ENCODE data around the gene EML4.

EML4 gene

GRCh38 chr2:42312106-42312505 is 143.0 kb downstream of the EML4 start:
- Histone ChIP-seq H3K9me2 (replicated peaks; ENCODE audit: low read depth, low read length) (no peaks in the 10 kb centered on the region), H2AFZ (ENCODE audit: low read length) (no peak overlapping the region), H3K9me3 (ENCODE audit: insufficient read depth, low read depth, low read length) (no peaks in the 10 kb centered on the region), H3K79me2 (ENCODE audit: insufficient read depth, low read length) (no peaks in the 10 kb centered on the region), H3K9ac (ENCODE audit: low read depth, low read length, poor library complexity, severe bottlenecking) (no peak overlapping the region), H3K4me2 (ENCODE audit: low read depth, low read length, poor library complexity, severe bottlenecking) (no peak overlapping the region), H3K4me1 (ENCODE audit: insufficient read depth, low read length, poor library complexity, severe bottlenecking) (no peaks in the 10 kb centered on the region), H3F3A (ENCODE audit: low read depth) (no peaks in the 10 kb centered on the region), H3K27me3 (ENCODE audit: insufficient read depth, low read length, poor library complexity, severe bottlenecking) (no peaks in the 10 kb centered on the region), H3K4me3 (ENCODE audit: low read length, poor library complexity, severe bottlenecking) (no peak overlapping the region), H4K20me1 (ENCODE audit: insufficient read depth, low read length, poor library complexity, severe bottlenecking) (no peaks in the 10 kb centered on the region), H3K36me3 (ENCODE audit: insufficient read depth, low read length) (no peaks in the 10 kb centered on the region; the same call in 1 of the 2 replicates)
- TF ChIP-seq EZH2phosphoT487 (IDR thresholded peaks at IDR 0.05; ENCODE audit: borderline replicate concordance): no peak
- no peak for TF ChIP-seq CTCF (conservative IDR thresholded peaks at IDR 0.05; ENCODE audit: low read length)

GRCh38 chr2:42314892-42315468 is 145.8 kb downstream of the EML4 start:
- Histone ChIP-seq H3K27me3 (ENCODE audit: insufficient read depth, low read length, poor library complexity, severe bottlenecking) (no peaks in the 10 kb centered on the region), H3K9ac (ENCODE audit: low read depth, low read length, poor library complexity, severe bottlenecking) (no peak overlapping the region), H3K36me3 (ENCODE audit: insufficient read depth, low read length) (peaks cover 5% of the 10 kb centered on the region; the same call in 1 of the 2 replicates), H3K9me2 (replicated peaks; ENCODE audit: low read depth, low read length) (no peaks in the 10 kb centered on the region), H3K9me3 (ENCODE audit: insufficient read depth, low read depth, low read length) (no peaks in the 10 kb centered on the region), H2AFZ (ENCODE audit: low read length) (no peak overlapping the region), H3K79me2 (ENCODE audit: insufficient read depth, low read length) (no peaks in the 10 kb centered on the region), H3K4me3 (ENCODE audit: low read length, poor library complexity, severe bottlenecking) (no peak overlapping the region), H4K20me1 (ENCODE audit: insufficient read depth, low read length, poor library complexity, severe bottlenecking) (no peaks in the 10 kb centered on the region), H3K4me2 (ENCODE audit: low read depth, low read length, poor library complexity, severe bottlenecking) (no peak overlapping the region), H3K4me1 (ENCODE audit: insufficient read depth, low read length, poor library complexity, severe bottlenecking) (no peaks in the 10 kb centered on the region), H3F3A (ENCODE audit: low read depth) (no peaks in the 10 kb centered on the region)
- no peak for TF ChIP-seq EZH2phosphoT487 (IDR thresholded peaks at IDR 0.05; ENCODE audit: borderline replicate concordance)
- TF ChIP-seq CTCF (conservative IDR thresholded peaks at IDR 0.05; ENCODE audit: low read length): no peak

GRCh38 chr2:42315844-42316470 is 146.8 kb downstream of the EML4 start:
- Histone ChIP-seq H2AFZ (ENCODE audit: low read length) (no peak overlapping the region), H3K9me3 (ENCODE audit: insufficient read depth, low read depth, low read length) (no peaks in the 10 kb centered on the region), H3K79me2 (ENCODE audit: insufficient read depth, low read length) (no peaks in the 10 kb centered on the region), H3K27me3 (ENCODE audit: insufficient read depth, low read length, poor library complexity, severe bottlenecking) (no peaks in the 10 kb centered on the region), H3F3A (ENCODE audit: low read depth) (no peaks in the 10 kb centered on the region), H3K4me3 (ENCODE audit: low read length, poor library complexity, severe bottlenecking) (no peak overlapping the region), H3K4me1 (ENCODE audit: insufficient read depth, low read length, poor library complexity, severe bottlenecking) (no peaks in the 10 kb centered on the region), H3K9ac (ENCODE audit: low read depth, low read length, poor library complexity, severe bottlenecking) (no peak overlapping the region), H4K20me1 (ENCODE audit: insufficient read depth, low read length, poor library complexity, severe bottlenecking) (no peaks in the 10 kb centered on the region), H3K4me2 (ENCODE audit: low read depth, low read length, poor library complexity, severe bottlenecking) (no peak overlapping the region), H3K36me3 (ENCODE audit: insufficient read depth, low read length) (peaks cover 7% of the 10 kb centered on the region; the same call in 1 of the 2 replicates), H3K9me2 (replicated peaks; ENCODE audit: low read depth, low read length) (no peaks in the 10 kb centered on the region)
- TF ChIP-seq EZH2phosphoT487 (IDR thresholded peaks at IDR 0.05; ENCODE audit: borderline replicate concordance) (no peak), CTCF (conservative IDR thresholded peaks at IDR 0.05; ENCODE audit: low read length) (no peak)
